ENCODE measurements around the gene PRELP.

The PRELP gene

GRCh38 chr1:203491664-203492063 is 16.1 kb downstream of the PRELP start:
- no peak for DNase-seq
- intact Hi-C loops (cut with DNase I; ENCODE audit: low total_unique reads) = no loop called here

GRCh38 chr1:203492082-203492747 is 16.6 kb downstream of the PRELP start:
- H3K27me3 ChIP-seq = no peaks in the 10 kb centered on the region
- peaks cover 18 to 26% (median 23%) of the 10 kb centered on the region in 3 donors for H3K36me3 ChIP-seq
- peaks cover 0 to 12% (median 10%) of the 10 kb centered on the region in 4 donors for H3K4me1 ChIP-seq
- H3K9me3 ChIP-seq = no peaks in the 10 kb centered on the region
- no peak for DNase-seq
- no peak overlapping the region for H3K4me3 ChIP-seq
- TF ChIP-seq CTCF (IDR thresholded peaks at IDR 0.05) = no peak
- no peak overlapping the region for H3K27ac ChIP-seq
- intact Hi-C loops (cut with DNase I; ENCODE audit: low total_unique reads) = no loop called here

More at GRCh38 chr1:203491664-203492063, 16.1 kb downstream of the PRELP start:
- Histone ChIP-seq H3K27ac (no peak overlapping the region), H3K27me3 (no peaks in the 10 kb centered on the region), H3K9me3 (no peaks in the 10 kb centered on the region), H3K36me3 (peaks cover 23 to 32% (median 29%) of the 10 kb centered on the region in 3 donors), H3K4me1 (peaks cover 0 to 17% (median 15%) of the 10 kb centered on the region in 4 donors), H3K4me3 (no peak overlapping the region)
- no peak for TF ChIP-seq CTCF (IDR thresholded peaks at IDR 0.05)

- H3K4me3 ChIP-seq = no peak overlapping the region
- no peak overlapping the region for H3K27ac ChIP-seq
- no peaks in the 10 kb centered on the region for H3K9me3 ChIP-seq
- H3K4me1 ChIP-seq = peaks cover 0 to 6% (median 4%) of the 10 kb centered on the region in 4 donors
- TF ChIP-seq CTCF (IDR thresholded peaks at IDR 0.05) = no peak
- intact Hi-C loops (cut with DNase I; ENCODE audit: low total_unique reads) = no loop called here
- DNase-seq = no peak
- no peaks in the 10 kb centered on the region for H3K27me3 ChIP-seq
- peaks cover 13 to 21% (median 18%) of the 10 kb centered on the region in 3 donors for H3K36me3 ChIP-seq
Observed at GRCh38 chr1:203492748-203493130, 17.1 kb downstream of the PRELP start.

- intact Hi-C loops (cut with DNase I; ENCODE audit: low total_unique reads) = no loop called here
- Histone ChIP-seq H3K9me3 (no peaks in the 10 kb centered on the region), H3K27me3 (no peaks in the 10 kb centered on the region), H3K36me3 (peaks cover 2 to 9% (median 7%) of the 10 kb centered on the region in 3 donors), H3K27ac (no peak within 1 kb of the TSS), H3K4me3 (no peak within 1 kb of the TSS), H3K4me1 (no peaks in the 10 kb centered on the region)
- DNase-seq = no peak
- no peak for TF ChIP-seq CTCF (IDR thresholded peaks at IDR 0.05)
Observed at GRCh38 chr1:203493901-203494300, 18.3 kb downstream of the PRELP start, which contains the start of gene OPTC. Gene OPTC, plus strand, starts transcription at chr1:203494153. Its CDS starts 1,853 bp downstream, at chr1:203496006.

- Histone ChIP-seq H3K4me3 (no peak overlapping the region), H3K27ac (no peak overlapping the region), H3K27me3 (no peaks in the 10 kb centered on the region), H3K4me1 (no peaks in the 10 kb centered on the region), H3K36me3 (no peaks in the 10 kb centered on the region), H3K9me3 (no peaks in the 10 kb centered on the region)
- intact Hi-C loops (cut with DNase I; ENCODE audit: low total_unique reads) = no loop called here
- TF ChIP-seq CTCF (IDR thresholded peaks at IDR 0.05) = no peak
- DNase-seq = no peak
Observed at GRCh38 chr1:203495845-203496244, 20.2 kb downstream of the PRELP start.
